GM18873 (cell line): ENCODE results near the gene PRIMA1.

Experiments used
- ATAC-seq: cut with Tn5 transposase; IDR thresholded peaks from one replicate; pipeline ENCODE4 v1.9.1; 2021; ENCODE audit warnings: mild to moderate bottlenecking, moderate library complexity, moderate number of reproducible peaks; ENCODE audit not compliant: unreplicated experiment, low FRiP score

The PRIMA1 gene

GRCh38 chr14:93764211-93764659, 24.1 kb downstream of the PRIMA1 start:
- ATAC-seq: no peak

GRCh38 chr14:93759719-93760307, 28.5 kb downstream of the PRIMA1 start:
- no peak for ATAC-seq

GRCh38 chr14:93757206-93757605, 31.1 kb downstream of the PRIMA1 start:
- ATAC-seq: no peak

- no peak for ATAC-seq
These were observed 34.6 kb downstream of the PRIMA1 start for GRCh38 chr14:93753647-93754046.

- no peak for ATAC-seq
These were observed 35.2 kb downstream of the PRIMA1 start for GRCh38 chr14:93752980-93753561.

GRCh38 chr14:93751946-93752655, 36.2 kb downstream of the PRIMA1 start:
- ATAC-seq: no peak

GRCh38 chr14:93749076-93749420, 39.2 kb downstream of the PRIMA1 start:
- no peak for ATAC-seq

GRCh38 chr14:93748208-93749075, 39.8 kb downstream of the PRIMA1 start:
- ATAC-seq: no peak

GRCh38 chr14:93747560-93747959, 40.7 kb downstream of the PRIMA1 start:
- no peak for ATAC-seq

- no peak for ATAC-seq
These were observed 41.2 kb downstream of the PRIMA1 start for GRCh38 chr14:93747102-93747501.

GRCh38 chr14:93745603-93746273, 42.5 kb downstream of the PRIMA1 start:
- no peak for ATAC-seq

GRCh38 chr14:93744876-93745275, 43.4 kb downstream of the PRIMA1 start:
- ATAC-seq: no peak

GRCh38 chr14:93744176-93744575, 44.1 kb downstream of the PRIMA1 start:
- no peak for ATAC-seq

- ATAC-seq: no peak
These were observed 44.8 kb downstream of the PRIMA1 start for GRCh38 chr14:93743270-93744060.

- no peak for ATAC-seq
These were observed 45.5 kb downstream of the PRIMA1 start for GRCh38 chr14:93742761-93743160.

- no peak for ATAC-seq
These were observed 46.6 kb downstream of the PRIMA1 start for GRCh38 chr14:93741556-93742230.

GRCh38 chr14:93737634-93738033, 50.7 kb downstream of the PRIMA1 start:
- ATAC-seq: no peak

GRCh38 chr14:93736378-93737014, 51.8 kb downstream of the PRIMA1 start:
- no peak for ATAC-seq

GRCh38 chr14:93735206-93735605, 53.1 kb downstream of the PRIMA1 start:
- ATAC-seq: no peak
